K562 (cell line): Measurements from ENCODE around the gene MIEF2. TPM values are rescaled to one million over a fixed set of nuclear protein-coding genes. Genes with fewer than 3 reads are reported as not detected.

Experiments used
- ARID3B ChIP-seq: fragments of 250-450 bp; sonication (Bioruptor Pico); IDR thresholded peaks from 2 replicates; pipeline ENCODE4 v1.4.0; 2020; ENCODE audit warnings: borderline replicate concordance
- BCL6 ChIP-seq: fragments of 250-450 bp; sonication (Bioruptor Pico); IDR thresholded peaks from 2 replicates; pipeline ENCODE4 v1.4.0; 2020
- BRCA1 ChIP-seq, 2 experiments: fragments of 450-650 bp in 1 of 2; sonication (generic) in 1 of 2; formaldehyde crosslinking in 1 of 2; IDR thresholded peaks; 2 replicates each; pipeline versions ENCODE4 v1.5.0 to v1.6.1; 2017 to 2020; ENCODE audit warnings: mild to moderate bottlenecking in 1 of 2, missing genetic modification reagents in 1 of 2
- CCAR2 ChIP-seq: fragments of 200-400 bp; formaldehyde crosslinking; IDR thresholded peaks from 2 replicates; pipeline ENCODE4 v1.6.1; 2017; ENCODE audit warnings: mild to moderate bottlenecking, low read depth, low read length
- CCNT2 ChIP-seq: IDR thresholded peaks from 2 replicates; pipeline ENCODE4 v1.6.1; 2011; ENCODE audit warnings: borderline replicate concordance, low read depth, mild to moderate bottlenecking, moderate library complexity, mixed read lengths, low read length; ENCODE audit not compliant: insufficient read length; ENCODE audit errors: extremely low read depth
- CREB3L1 ChIP-seq: fragments of 450-650 bp; IDR thresholded peaks from 2 replicates; pipeline ENCODE4 v1.6.1; 2014; ENCODE audit warnings: low read depth, mild to moderate bottlenecking, moderate library complexity, borderline replicate concordance
- HSF4 ChIP-seq: fragments of 250-450 bp; sonication (Bioruptor Pico); IDR thresholded peaks from 2 replicates; pipeline ENCODE4 v2.1.2; 2022; ENCODE audit warnings: mild to moderate bottlenecking, moderate library complexity, borderline replicate concordance
- MED1 ChIP-seq: sonication (generic); formaldehyde crosslinking; IDR thresholded peaks from 2 replicates; pipeline ENCODE4 v1.8.1; 2023; ENCODE audit warnings: missing genetic modification reagents, borderline replicate concordance
- MIER1 ChIP-seq: fragments of 450-650 bp; IDR thresholded peaks from 2 replicates; pipeline ENCODE4 v1.6.1; 2016; ENCODE audit warnings: antibody characterized with exemption, mild to moderate bottlenecking, low read depth
- PYGO2 ChIP-seq: fragments of 450-650 bp; IDR thresholded peaks from 2 replicates; pipeline ENCODE4 v1.6.1; 2016; ENCODE audit warnings: mild to moderate bottlenecking, missing genetic modification characterization, moderate library complexity, missing compliant biosample characterization
- TEAD2 ChIP-seq: fragments of 450-650 bp; IDR thresholded peaks from 2 replicates; pipeline ENCODE4 v1.6.1; 2016; ENCODE audit warnings: missing genetic modification characterization, control low read depth, missing compliant biosample characterization
- TSC22D4 ChIP-seq: fragments of 450-650 bp; IDR thresholded peaks from 2 replicates; pipeline ENCODE4 v1.6.1; 2016; ENCODE audit warnings: missing genetic modification characterization, missing biosample characterization, control low read depth
- TSHZ1 ChIP-seq: fragments of 250-450 bp; sonication (Bioruptor Pico); IDR thresholded peaks from 2 replicates; pipeline ENCODE4 v1.4.0; 2020; ENCODE audit warnings: mild to moderate bottlenecking, moderate library complexity
- ZBTB43 ChIP-seq: sonication (generic); formaldehyde crosslinking; IDR thresholded peaks from 2 replicates; pipeline ENCODE4 v1.8.0; 2023; ENCODE audit warnings: mild to moderate bottlenecking, missing genetic modification reagents
- ZBTB5 ChIP-seq: fragments of 450-650 bp; IDR thresholded peaks from 2 replicates; pipeline ENCODE4 v1.6.1; 2017; ENCODE audit warnings: antibody characterized with exemption
- ZNF133 ChIP-seq: fragments of 250-450 bp; sonication (Bioruptor Pico); IDR thresholded peaks from 2 replicates; pipeline ENCODE4 v1.4.0; 2020; ENCODE audit warnings: mild to moderate bottlenecking
- ZNF551 ChIP-seq: fragments of 250-450 bp; sonication (Bioruptor Pico); IDR thresholded peaks from 2 replicates; pipeline ENCODE4 v1.5.0; 2021; ENCODE audit warnings: mild to moderate bottlenecking, moderate library complexity
- ZNF766 ChIP-seq: fragments of 200-800 bp; sonication (Bioruptor generic); conservative IDR thresholded peaks from 2 replicates; pipeline ENCODE4 v1.6.1; 2016; ENCODE audit warnings: missing genetic modification characterization, missing compliant biosample characterization
- polyA plus RNA-seq, 8 experiments: library from polyadenylated mRNA; depleted of rRNA in 4 of 8; stranded (reverse) in 5 of 8; unstranded in 3 of 8; fragments of >200 nt; fragmentation: Nextera tagmentation in 2 of 8; fragmentation: Illumina TruSeq in 1 of 8; extraction: Ambion mirVana in 2 of 8; extraction: Trizol in 1 of 8; gene quantifications; 2 replicates each; pipeline versions ENCODE4 v1.2.1 to v1.2.3, GENCODE V29; 2011 to 2014; ENCODE audit warnings: inconsistent platforms in 1 of 8, missing spikeins in 1 of 8
- total RNA-seq, 7 experiments: library from RNA; depleted of rRNA in 6 of 7; stranded (reverse); fragments of >200 nt in 6 of 7; fragmentation: Illumina TruSeq in 2 of 7; extraction: Trizol in 2 of 7; gene quantifications; 2 replicates each; pipeline versions ENCODE4 v1.2.1 to v1.2.3, GENCODE V29; 2011 to 2021; ENCODE audit warnings: low replicate concordance in 1 of 7

The MIEF2 gene
- total and polyA plus RNA-seq, 9 of the 15 experiments (the other 6 are each of a cell fraction or from before 2014, with no cell fraction given): 0.10 to 8.2 (median 2.4) TPM

GRCh38 chr17:18225121-18225641, 35.3 kb upstream of the MIEF2 start, which contains the start of gene LLGL1 (continued):
- TF ChIP-seq BRCA1 (IDR thresholded peaks at IDR 0.05) (no peak), BRCA1 (CRISPR knock-in tag; IDR thresholded peaks at IDR 0.05) (no peak), TSHZ1 (CRISPR knock-in tag) (no peak), MIER1 (no peak), ZNF766 (CRISPR knock-in tag) (0 out of 2 replicates have a peak, but pooled peaks have one; percentile 20), PYGO2 (tag) (no peak), TEAD2 (tag) (no peak), HSF4 (CRISPR knock-in tag) (no peak), ZNF551 (CRISPR knock-in tag) (no peak), ZBTB5 (no peak), CREB3L1 (peak; percentile 63; the same call in 1 of the 2 replicates), TSC22D4 (tag) (no peak), ZBTB43 (no peak), BCL6 (CRISPR knock-in tag) (no peak), CCAR2 (no peak), ARID3B (CRISPR knock-in tag) (no peak), CCNT2 (peak; percentile 39), MED1 (CRISPR knock-in tag) (no peak), ZNF133 (CRISPR knock-in tag) (no peak)
